ENCODE results near the gene RGS3. TPM values are rescaled to one million over a fixed set of nuclear protein-coding genes. Genes with fewer than 3 reads are reported as not detected.

RGS3 gene
- total RNA-seq, 1 donor from 2014 or later, result 42.7 TPM

DNA sequence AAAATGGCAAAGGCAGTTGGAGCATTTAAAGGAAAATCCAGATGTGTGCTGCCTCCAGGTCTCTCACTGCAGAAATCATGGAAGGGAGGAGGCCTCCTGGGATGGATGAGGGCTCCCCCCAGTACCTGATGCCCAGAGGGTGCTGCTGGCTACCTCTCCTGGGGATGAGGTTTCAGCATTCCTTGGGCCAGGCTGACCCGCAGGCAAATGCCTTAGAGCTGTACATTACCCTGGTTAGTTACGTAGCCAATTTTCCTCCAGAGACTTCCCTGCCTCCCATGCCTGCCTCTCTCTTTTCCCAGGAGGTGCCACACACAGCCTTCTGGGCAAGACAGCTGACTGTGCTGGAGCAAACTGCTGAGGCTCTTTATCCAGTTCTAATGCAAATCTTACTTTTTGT is 65.3 kb downstream of the RGS3 start:
- intact Hi-C loops (cut with micrococcal nuclease), result no loop called here

DNA sequence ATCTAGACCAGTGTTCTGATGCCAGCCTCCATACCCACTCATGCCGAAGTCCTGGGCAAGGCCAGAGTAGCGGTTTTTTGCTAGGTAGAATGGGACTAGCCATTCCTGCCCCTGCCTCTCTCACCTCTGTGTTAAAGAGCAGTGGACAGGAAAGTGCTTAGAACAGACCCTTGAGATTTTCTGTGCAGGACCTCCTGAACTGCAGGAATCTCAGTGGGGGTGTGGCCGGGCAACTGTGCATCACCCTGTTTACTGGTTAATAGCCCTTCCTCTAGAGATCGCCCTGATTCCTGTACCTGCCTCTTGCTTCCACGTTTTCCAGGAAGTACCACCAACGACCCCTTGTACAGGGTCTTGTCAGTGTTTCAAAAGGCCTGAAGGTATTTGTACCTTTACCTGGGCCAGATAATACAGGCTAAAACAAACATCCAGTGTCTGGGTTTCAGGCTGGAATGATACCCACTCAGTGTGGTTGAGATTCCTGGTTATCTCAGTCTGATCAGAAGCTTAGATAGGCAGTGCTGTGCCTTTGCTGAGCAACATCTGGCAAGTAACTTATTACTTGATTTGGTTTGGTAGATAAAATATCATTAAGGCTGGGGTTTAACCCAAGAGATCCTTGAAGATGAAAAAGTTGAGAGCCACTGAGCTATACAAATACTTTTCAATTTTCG is 65.9 kb downstream of the RGS3 start:
- intact Hi-C loops (cut with micrococcal nuclease), result no loop called here

DNA sequence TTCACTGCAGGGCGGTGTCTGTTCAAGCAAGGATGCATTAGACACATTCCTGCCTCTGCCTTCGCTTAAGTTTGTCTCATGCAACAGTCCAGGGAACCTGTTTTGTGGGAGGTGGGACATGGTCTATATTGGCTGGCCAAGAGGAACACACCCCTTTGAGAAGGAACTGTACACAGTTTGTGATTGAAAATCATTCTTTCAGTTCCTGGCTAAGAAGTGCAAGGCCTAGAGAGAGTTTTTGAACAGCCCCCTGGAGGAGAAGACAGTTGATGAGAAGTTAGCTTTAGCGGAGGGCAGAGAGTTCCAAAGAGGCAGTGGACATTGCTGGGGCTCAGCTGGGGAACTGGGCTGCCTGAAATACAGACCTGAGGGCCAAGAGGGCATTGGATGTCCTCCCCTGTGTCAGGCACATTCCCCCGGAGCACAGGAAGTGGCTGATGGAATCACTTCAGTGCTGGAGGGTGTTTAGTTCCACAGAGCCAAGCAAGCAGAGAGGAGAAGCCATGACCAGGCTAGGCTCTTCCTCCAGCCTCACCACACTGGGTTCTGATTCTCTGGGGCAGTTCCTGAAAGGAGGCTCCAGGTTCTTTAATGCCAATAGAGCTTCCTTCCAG is 66.6 kb downstream of the RGS3 start:
- intact Hi-C loops (cut with micrococcal nuclease), result no loop called here

DNA sequence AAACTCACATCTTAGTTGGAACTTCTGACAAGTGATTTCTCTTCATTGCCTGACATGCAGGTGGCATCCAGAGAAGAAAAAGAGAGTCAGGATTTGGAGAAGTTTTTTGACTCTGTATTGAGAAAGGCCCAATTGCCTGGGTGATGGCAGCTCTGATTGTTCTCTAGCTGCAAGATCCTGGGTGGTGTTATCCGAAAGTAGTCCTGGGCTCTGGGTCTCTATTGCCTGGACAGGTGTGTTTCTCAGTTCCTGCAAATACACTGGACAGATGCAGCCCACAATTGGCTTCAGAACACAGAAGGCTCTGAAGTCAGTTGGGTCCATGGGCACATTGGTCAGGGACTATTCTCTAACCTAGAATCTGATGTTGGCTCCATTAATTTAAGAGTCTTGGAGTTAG is 67.4 kb downstream of the RGS3 start:
- intact Hi-C loops (cut with micrococcal nuclease), result no loop called here

DNA sequence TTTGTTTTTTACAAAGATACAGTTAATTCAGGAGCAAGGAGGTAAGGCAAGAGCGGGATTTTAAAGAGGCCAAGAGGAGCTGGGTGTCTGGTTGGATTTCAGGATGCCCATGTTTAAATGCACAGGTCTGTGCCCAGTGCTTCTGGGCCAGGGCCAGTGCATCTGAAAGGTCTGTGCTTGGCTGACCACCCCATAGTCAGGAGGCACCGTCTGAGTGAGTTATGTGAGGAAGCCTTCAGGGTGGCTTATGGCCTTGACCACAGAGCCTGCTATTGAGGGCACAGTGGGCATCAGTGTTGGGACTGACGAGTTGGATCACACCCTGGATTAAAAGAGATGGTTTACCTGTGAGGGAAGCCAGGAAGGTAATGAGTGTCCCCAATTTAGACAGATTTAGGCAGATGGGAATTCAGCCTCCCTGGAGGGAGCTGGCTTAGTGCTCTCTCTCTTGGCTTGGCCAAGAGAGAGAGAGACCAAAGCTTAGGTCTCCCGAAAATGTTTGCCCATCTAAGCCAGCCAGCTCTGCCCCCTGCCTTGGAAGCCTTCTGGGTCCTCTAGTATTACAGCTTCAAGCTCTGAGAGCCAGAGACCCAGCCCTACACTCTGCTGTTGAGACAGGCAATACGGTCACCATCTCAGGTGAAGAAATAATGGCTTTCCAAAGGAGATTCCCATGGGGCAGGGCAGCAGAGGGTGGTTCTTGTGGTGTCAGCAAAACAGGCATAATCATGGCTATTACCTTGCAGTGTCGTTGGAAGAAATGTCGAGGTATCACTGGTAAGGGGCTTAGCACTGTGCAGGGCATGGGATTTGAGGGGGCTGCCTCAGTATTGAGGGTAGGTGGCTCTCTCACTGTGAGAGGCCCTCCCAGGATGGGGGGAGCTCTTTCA is 68.6 kb downstream of the RGS3 start:
- intact Hi-C loops (cut with micrococcal nuclease), result no loop called here

DNA sequence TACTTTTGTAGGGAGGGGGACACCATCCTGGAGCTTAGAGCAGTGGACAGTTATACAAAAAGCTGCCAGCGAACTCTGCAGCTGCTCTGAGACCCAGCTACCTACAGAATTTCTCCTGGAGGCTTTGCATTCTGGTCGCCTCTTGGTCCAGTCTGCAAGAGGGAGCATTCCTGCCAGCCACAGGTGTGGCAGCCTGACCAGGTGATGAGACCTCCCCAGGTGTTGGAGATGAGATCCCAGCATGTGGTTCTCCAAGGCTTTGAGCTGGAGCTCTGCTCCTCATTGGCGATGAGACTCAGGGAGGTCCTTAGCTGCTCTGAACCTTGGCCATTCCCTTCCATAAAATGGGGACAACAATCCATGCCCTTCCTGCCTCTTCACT is 69.3 kb downstream of the RGS3 start:
- intact Hi-C loops (cut with micrococcal nuclease), result no loop called here

DNA sequence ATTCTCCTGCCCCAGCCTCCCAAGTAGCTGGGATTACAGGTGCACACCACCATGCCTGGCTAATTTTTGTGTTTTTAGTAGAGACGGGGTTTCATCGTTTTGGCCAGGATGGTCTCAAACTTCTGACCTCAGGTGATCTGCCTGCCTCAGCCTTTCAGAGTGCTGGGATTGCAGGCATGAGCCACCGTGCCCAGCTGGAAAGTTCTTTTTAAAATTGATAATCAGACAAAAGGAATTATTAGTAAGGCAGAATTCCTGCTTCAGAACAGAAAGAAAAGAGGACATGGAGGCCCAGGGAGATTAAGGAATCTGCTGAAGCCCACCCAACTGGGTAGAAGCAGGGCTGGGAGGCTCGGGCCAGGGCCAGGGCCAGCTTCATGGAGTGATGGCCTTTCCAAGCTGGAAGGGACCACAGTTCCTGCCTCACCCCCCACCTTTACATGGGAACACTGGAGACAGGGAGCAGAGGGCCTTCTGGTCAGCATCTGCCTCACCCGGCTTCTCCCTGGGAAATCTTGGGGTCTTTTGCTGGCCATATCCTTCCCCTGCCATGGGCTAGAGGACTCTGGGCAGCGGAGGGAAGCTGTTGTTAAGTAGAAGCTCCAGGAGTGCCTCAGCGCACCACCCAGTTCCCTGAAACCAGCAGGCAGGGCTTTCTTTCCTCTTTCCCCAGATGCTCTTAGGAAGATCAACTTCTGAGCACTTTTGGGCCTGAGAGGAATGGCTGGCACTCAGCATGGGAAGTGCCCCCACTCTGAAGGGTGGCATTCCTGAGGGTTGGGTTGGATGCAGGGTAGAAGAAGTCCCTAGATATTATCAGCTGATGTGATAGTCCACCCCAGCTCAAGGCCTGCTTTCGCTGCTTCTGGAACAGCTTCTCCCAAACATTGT is 70.1 kb downstream of the RGS3 start:
- intact Hi-C loops (cut with micrococcal nuclease), result no loop called here

DNA sequence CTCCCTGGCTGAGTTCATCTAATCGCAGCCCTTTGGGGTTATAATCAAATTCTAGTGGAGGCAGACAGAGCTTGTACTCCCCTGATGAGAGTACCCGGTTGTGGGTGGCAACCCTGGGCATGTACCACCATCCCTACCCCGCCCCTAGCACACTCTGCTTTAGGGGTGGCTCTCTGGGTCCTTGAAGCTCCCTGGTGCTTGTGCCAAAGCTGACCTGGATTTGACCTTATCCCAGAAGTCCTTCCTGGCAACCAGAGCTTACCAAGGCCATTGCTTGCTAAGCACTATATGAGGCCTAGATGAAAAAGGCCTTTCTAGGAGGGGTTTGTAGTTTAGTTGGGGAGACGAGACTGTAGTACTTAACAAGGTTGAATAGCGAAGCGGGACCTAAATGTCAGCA is 72.2 kb downstream of the RGS3 start:
- intact Hi-C loops (cut with micrococcal nuclease), result no loop called here

DNA sequence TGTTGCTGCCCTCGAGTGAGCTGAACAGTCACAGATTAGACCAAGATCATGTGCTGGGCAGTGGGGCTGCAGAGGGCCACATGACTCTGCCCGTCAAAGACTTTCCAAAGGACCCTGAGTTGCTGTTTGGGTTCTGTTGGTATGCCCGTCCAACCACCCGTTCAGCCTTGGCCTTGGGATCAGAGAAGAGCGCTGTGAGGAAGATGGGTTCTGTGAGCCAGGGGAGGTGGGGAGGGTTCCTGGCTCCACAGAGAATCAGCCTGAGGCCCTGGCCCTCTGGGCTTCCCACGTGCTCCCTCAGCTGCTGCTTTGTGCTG is 72.6 kb downstream of the RGS3 start:
- intact Hi-C loops (cut with micrococcal nuclease), result no loop called here

DNA sequence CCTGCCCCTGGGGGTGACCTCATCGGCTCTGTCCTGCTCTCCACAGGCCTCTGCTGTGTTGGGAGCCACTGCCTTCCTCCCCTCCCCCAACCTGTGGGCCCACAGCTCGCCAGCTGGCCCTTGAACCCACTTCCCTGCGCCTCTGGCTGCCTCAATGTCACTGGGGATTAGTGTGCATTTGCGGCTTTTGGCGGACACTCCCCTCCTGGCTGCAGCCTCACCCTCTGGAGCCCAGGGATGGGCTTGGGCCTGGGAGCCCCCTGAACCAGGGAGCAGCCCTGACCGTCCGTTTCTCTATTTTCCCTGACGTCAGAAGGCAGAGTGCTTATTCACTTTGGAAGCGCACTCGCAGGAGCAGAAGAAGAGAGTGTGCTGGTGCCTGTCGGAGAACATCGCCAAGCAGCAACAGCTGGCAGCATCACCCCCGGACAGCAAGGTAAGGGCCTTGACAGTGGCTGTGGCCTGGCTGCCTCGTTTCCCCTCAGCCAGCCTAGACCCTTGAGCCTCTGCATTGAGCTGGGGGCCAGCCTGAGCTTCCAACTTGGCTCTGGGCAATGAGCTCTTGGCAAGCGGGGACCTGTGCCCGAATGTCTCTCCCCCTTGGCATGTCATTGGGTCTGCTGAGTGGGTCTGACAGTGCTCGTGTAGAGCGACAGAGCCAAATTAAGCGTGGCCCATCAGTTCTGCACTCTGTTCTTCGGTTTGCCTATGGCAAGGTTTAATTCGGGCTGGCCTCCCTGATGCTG is 73.1 kb downstream of the RGS3 start:
- intact Hi-C loops (cut with micrococcal nuclease), result no loop called here

DNA sequence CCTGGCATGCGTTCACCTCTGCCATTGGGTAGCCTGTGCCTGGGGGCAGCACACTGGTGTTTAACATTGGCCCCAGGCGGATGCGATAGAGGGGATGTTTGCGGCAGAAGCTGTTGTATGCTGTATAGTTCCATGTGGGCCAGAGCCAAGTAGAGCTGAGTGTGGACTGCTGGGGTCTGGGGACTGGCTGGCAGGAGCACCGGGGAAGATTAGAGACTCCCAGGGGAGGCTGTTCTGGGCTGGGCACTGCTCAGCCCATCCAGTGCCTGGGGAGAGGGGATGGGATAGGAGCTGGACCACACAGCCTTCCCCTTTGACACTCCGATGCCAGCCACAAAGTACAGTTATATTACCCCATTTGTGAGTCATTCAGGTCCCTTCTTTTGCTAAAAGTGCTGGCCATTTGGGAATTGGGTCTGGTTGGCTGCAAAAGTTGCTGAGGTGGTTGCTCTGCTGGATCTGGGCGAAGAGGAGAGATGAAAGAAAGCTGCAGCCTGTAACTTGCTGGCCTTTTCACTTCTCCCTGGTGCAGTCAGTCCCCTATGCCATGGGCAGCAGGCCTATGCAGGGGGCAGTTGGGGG is 73.8 kb downstream of the RGS3 start:
- intact Hi-C loops (cut with micrococcal nuclease), result no loop called here

DNA sequence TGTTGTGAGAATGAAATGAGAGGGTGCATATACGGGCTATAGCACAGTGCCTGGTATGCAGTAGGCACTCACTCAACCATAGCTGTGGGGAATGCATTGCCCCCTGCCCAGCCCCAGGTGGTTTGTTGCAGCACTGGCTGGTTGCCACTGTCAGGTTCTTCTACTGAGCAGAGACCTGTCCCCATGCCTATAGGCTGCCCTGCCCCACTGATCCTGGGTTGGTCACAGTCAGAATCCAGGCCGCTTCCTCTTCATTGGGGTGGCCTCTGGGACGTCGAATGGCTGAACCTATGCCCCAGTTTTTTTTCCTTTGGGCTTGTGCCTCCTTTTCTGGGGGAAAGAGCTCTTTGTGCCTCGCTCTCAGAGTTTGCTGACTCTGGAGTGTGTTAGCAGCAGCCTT is 74.6 kb downstream of the RGS3 start:
- intact Hi-C loops (cut with micrococcal nuclease), result no loop called here

DNA sequence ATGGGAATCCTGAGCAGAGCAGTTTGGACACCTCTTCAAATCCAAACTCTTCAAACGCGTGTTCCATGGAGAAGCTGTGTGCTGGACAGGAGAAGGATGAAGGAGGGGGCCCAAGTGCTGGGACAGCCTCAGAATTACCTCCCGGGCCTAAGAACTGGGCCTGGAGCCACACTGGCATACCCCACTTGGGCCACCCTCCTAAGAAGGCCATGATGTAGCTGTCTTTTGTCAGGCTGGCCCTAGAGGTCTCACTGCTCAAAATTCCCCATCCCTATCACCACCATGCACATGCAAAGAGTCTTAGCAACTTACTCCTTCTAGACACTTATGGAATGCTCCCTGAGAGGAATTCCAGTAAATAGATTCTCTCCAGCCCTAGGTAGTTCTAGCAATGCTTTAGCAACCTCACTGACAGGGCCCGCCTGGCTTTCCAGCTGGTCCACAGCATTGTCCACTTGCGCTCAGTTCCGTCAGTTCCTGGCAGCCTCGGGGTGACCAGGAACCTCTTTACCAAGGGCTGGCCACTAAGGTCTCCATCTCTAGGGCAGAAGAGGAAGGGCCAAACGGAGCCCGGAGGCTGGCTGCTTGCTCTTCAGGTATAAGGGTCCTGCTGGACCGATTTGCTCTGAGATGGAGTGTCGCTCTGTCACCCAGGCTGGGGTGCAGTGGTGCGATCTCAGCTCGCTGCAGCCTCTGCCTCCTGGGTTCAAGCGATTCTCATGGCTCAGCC is 75.3 kb downstream of the RGS3 start:
- intact Hi-C loops (cut with micrococcal nuclease), result no loop called here

DNA sequence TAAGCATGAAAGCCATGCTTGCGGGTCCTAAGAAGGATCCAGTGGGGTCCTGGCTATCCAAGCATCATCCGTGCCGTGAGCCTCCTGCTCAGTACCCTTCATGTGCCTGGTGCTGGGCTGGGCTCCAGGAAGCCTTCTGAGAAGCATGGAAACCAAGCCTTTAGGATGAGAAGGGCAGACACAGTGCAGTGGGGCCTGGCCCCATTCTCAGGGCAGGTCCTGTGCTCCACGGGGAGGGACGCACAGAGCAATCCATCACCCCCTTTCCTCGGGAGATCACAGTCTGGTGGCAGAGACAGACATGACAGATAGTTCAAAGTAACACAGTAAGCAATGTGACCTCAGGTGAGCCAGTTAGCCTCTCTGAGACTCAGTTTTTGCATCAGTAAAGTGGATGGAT is 76.9 kb downstream of the RGS3 start:
- intact Hi-C loops (cut with micrococcal nuclease), result no loop called here

DNA sequence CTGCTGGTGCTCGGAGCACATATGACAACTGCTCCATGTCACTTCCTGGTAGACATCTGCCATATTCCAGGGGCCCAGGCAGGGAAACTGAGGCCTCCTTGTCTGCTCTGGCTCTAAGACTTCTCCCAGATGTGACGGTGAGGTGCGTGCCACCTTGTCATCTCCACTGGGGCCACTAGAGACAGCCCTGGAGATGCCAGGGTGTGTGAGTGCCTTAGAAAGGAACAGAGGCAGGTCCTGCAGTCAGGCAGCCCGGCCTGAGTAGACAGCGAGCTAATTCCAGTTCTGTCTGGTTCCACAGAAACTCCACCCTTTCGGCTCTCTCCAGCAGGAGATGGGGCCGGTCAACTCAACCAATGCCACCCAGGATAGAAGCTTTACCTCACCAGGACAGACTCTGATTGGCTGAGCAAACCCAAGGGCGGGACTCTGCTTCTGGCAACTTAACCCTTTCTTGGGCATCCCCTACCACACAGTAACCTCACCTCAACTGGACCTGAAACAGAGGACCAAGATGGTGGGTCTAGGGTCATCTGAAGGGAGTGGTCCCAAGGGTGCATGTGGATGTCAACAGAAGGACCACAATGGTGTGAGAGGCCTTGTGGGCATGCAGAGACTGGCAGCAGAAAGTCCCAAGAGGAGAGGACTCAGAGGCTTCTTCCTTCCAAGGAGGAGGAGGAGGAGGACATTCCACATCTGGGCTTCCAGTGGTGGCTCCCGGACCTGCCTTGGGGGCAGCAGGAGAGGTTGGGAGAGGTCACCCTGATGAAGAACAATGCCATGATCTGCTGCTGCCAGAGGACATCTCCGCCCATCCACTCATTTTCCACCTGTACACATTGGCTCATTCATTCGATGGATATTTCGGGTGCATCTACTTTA is 77.7 kb downstream of the RGS3 start:
- intact Hi-C loops (cut with micrococcal nuclease), result no loop called here

DNA sequence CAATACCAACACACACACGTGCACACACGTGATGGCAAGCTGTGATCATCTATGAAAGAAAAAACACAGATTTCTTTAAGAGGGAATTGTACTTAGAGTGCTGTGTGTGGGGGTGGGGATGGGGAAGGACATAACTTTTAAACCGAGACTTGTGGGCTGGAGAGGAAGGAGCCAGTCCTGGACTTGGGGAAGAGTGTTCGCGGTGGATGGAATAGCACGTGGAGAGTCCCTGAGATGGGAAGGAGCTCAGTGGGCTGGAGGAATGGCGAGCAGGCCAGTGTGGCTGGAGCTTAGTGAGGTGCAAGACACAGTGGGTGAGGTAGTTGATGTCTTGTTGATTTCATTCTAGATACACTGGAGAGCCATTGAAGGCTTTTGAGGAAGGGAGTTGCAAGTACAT is 78.5 kb downstream of the RGS3 start:
- intact Hi-C loops (cut with micrococcal nuclease), result no loop called here

DNA sequence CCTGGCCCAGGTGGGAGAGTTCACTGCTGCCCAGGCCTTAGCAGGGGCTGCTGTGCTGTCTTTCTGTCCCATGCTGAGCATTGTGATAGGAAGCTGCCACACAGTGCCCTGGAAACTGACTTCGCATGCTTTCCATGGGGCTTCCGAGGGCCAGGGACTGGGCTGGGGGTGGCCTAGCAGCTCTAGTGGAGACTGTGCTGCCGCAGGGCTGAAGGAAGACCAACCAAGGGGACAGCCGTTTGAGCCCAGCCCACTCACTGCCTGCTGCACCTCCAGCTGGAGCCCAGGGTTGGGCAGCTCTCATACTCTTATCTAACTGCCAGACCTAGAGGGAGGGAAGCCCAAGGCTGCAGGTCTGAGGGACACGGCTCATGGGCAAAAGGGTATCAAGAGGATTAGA is 79.2 kb downstream of the RGS3 start:
- intact Hi-C loops (cut with micrococcal nuclease), result no loop called here

DNA sequence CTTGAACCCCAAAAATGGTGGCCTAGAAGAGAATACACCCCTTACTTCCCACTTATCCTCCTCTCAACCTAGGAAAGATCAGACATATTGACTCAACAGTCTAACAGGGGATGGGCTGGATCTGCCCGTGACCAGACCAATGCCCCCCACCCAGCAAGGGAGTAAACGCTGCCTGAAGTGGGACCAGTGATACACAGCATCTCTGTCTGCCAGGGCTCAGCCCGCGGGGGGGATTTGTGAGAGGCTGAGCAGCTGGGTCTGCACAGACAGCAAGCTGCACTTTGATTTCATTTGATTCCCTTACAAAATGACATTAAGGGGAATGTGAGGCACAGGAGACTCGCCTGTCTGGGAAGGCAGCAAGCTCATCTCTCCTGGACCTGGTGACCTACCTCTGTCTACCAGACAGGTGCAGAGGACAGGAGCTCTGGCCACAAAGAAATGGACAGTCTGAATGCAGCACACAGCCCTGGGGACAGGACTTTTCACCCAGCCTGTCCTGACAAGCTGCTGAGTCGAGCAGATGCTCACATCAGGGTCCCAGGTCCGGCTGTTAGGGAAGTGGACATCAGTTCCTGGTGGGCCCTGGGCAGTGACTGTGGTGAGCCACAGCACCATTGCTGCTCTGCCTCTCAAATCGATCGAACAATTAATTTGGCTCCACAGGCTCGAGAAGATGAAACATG is 79.9 kb downstream of the RGS3 start:
- intact Hi-C loops (cut with micrococcal nuclease), result no loop called here

DNA sequence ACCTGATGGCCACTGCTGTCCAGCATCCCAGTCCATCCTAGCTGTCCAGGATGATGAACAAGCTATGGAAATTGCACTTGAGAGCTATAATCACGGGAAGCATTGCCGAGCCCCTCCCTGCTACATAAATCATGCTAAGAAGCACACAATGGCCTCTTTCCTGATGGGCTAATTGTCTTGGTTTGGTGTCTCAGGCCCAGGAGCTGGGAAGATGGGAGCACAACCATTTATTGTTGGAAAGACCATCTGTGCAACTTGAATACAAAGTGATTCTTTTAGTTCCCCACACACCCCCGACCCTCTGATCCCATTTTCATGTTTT is 80.4 kb downstream of the RGS3 start:
- intact Hi-C loops (cut with micrococcal nuclease), result no loop called here
